SK-MEL-5 (cell line): ENCODE data around the gene ANKRD63. TPM values are rescaled to one million over a fixed set of nuclear protein-coding genes. Genes with fewer than 3 reads are reported as not detected.

Experiments used
- DNase-seq: peaks from one replicate; pipeline ENCODE4 v3.0.0-alpha.2; 2016; ENCODE audit warnings: low read depth, low spot score
- in situ Hi-C: cut with HindIII; loops from 2 replicates; pipeline ENCODE4 v1.10.0; 2016; ENCODE audit warnings: low sequenced_read_pairs, high pct_unique_total_duplicates, low pct_unique_long_range_greater_than_20kb
- total RNA-seq: library from RNA; depleted of rRNA; stranded (reverse); fragments of >200 nt; shearing (Covaris generic); gene quantifications from 2 replicates; pipeline ENCODE4 v1.2.3, GENCODE V29; 2014

Gene ANKRD63
- total RNA-seq, 1 experiment from 2014 or later: 0.16 TPM

DNA sequence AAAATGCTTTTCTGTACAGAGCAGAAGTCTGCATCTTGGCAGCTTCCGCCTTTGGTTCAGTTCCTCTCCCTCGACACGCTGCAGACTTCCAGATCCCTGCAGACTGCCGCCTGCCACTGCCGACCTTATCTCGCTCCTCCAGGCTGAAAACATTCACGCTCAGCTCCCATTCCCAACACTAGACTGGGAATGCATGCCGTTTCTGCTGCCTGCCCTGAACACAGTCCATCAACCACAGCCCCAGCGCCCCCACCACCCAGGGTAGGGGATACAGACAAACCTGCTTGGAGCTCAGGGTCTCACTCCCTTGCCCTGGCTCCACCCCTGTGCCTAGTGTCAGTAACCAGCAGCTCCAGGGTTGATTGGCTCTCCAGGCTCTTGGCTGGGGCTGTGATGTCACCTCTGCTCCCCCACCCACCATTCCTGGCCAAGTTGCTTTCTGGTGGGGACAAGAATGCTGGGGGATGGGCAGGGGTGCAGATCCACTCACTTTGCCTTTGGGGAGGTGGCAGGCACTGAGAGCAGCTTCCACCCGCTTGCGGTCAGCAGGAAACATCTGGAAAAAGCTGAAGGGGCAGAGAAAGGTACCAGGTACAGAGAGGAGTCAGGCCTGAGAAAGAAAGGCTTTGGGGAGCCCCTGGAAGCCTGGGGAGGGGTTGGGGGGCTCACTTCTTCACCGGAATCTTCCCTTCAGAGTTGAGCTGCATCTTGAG is 18.8 kb upstream of the ANKRD63 start:
- DNase-seq: no peak
- in situ Hi-C loops: no loop called here

DNA sequence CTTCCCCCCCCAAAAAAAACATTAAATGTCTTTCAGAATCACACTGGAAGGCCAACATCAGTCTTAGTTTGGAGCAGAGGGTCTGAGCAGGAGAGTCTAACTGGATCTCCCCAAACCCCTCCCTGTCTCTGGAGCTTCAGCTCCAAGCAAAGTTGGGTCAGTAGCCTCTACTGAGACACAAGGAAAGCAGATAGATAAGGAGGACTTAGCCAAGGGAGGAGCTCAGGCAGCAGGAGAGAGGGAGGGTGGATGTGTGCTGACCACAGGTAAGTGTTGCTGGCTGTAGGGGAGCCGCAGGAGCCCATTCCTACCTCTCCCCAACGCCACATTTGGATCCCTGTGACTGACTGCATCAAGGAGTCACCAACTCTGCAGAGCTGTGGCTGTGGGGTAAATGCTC is 17.9 kb upstream of the ANKRD63 start:
- no peak for DNase-seq

DNA sequence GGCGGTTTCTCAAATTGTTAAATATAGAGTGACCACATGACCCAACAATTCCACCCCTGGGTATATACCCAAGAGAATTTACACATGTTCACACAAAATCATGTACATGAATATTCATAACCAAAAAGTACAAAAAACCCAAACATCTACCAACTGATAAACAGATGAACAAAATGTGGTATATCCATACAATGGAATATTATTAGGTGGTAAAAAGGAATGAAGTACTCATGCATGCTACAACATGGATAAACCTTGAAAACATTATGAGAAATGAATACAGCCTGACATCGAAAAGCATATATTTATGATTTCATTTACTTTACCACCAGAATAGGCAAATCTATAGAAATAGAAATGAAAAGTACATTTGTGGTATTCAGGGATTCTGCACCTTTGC is 17.5 kb upstream of the ANKRD63 start:
- no peak for DNase-seq
- in situ Hi-C loops: no loop called here

More for the DNA sequence above, 17.9 kb upstream of the ANKRD63 start:
- in situ Hi-C loops: no loop called here

DNA sequence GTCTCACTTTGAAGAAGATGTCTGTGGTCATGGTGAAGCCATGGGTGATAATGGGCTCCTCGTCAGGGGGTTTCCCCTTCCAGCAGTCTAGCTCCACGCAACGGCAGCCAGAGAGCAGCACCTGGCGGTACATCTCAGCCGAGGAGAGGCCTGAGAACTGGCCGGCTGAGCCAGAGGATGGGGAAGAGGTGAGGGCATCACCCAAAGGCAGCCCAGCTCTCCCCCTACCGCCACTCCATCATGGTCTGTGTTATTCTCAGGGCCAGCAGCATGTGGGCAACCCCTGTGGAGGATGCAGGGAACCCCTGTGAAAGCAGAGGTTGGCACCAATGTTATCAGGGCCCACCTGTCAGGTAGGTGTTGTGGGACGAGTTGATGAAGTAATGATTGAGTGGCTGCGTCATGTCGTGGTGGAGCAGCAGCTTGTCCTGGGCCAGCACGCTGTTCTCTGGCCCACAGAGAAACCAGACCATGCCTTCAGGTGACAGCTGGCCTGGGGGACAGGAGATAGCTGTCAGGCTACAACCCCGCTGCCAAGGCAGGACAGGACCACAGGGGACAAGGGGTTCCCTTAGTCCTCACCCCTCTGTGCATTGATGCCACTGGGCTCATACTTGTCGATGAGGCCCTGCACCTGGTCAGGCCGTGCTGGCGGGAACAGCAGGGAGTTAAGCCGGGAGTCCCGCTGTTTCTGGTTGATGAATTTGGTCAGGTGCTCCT is 15.5 kb upstream of the ANKRD63 start:
- DNase-seq: no peak
- in situ Hi-C loops: no loop called here

GRCh38 chr15:40297356-40297755 is 14.5 kb upstream of the ANKRD63 start:
- in situ Hi-C loops: no loop called here
- no peak for DNase-seq

DNA sequence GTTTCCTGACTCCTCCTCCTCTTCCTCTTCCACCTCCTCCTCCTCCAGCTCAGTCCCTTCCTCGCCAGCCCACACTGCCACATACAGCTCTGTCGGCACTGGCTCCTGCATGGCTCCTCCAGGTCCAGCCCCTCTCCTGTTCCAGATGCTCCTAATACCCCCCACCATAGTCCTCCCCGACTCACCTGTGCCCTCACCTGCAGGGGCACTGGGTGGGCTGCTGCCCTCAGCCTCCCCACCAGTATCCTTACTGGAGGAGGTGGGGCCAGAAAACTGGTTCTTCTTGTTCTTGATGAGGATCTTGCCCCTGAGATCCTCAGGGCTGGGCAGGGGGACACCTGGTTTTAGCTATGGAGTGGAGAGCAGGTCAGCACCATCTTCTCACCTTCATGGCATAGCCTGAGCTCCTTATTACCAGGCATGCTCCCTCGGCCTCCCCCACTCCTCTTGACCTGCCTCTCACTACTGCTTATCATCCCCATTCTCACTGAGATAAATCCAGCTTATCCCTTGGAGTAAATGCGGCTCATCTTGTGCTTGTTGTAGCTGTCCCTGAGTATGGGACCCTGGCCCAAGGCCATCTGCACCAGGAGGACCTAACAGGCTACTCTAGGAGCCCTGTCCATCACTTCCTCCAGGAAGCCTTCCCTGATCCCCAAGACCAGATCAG is 13.8 kb upstream of the ANKRD63 start:
- in situ Hi-C loops: no loop called here
- no peak for DNase-seq

- DNase-seq: no peak
- in situ Hi-C loops: no loop called here
Measured at GRCh38 chr15:40295877-40296560, 13.2 kb upstream of the ANKRD63 start.

DNA sequence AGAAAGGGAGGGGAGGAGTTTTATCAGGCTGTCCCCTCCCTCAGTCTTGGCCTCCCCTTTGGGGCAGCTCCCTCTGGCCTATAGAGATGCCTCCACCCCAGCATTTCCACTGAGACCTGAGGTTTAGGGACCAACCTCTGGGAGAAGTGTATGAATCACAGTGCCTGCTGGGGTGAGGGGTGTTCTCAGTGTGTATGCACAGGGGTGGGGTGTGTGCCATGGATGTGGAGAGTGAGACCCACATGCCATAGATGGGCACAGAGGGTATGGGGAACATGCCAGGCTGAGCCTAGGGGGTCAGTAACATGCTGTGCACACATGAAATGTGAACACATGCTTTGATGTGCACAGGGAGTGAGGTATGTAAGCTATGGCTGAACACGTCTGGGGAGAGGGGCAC is 12.4 kb upstream of the ANKRD63 start:
- no peak for DNase-seq
- in situ Hi-C loops: no loop called here

GRCh38 chr15:40293905-40294895 is 11.3 kb upstream of the ANKRD63 start:
- in situ Hi-C loops: no loop called here
- no peak for DNase-seq

- in situ Hi-C loops: no loop called here
- DNase-seq: no peak
Measured at GRCh38 chr15:40293006-40293405, 10.1 kb upstream of the ANKRD63 start.

- DNase-seq: no peak
- in situ Hi-C loops: no loop called here
Measured at GRCh38 chr15:40292246-40292645, 9.4 kb upstream of the ANKRD63 start.

- DNase-seq: no peak
Measured at GRCh38 chr15:40290918-40291574, 8.2 kb upstream of the ANKRD63 start.

DNA sequence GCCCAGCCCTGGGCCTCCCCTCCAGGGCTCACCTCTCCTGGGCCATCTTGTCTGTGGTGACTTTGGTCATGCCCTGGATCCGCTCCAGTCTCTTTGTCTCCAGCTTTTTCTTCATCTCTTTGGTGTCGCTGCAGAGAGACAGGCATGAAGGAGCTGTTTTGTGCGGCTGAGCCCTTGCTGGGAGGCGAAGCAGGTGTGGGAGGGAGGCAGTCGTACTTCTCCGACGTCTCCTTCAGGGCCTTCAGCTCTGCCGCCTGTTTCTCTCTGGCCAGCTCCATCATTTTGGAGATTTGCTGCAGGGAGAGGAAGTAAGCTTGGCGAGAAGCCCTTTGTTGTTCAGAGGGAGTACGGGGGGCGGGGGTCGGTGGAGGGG is 7.7 kb upstream of the ANKRD63 start:
- in situ Hi-C loops: no loop called here
- DNase-seq: no peak

More at GRCh38 chr15:40290918-40291574, 8.2 kb upstream of the ANKRD63 start:
- in situ Hi-C loops: no loop called here

DNA sequence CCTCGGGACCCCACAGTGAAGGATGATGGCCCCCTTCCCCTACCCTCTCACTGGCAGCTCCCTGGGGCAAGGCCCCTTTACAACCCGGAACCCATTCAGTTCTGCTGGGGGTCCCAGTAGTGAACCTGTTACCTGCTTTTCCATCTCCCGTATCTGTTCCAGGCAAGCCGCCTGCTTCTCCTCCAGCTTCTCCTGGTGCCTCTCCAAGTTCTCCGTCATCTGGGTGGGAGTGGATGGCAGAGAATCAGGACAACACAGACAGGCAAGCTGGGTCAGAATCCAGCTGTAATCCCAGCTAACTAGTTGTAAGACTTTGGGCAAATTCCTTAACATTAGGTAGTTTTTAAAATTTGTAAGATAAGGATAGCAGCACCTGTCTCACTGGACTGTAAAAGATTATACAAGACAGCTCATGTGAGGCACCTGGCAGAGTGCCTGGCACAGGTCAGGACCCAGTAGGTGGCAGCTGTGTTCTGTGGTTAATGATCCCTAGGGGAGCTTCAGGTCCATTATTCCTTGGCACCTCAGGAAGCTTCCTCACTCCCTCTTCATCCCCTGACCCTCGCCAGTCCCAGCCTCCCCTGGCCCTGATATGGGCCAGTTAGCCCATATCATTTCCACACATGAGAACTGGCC is 6.4 kb upstream of the ANKRD63 start:
- DNase-seq: no peak
- in situ Hi-C loops: no loop called here

- DNase-seq: no peak
- in situ Hi-C loops: no loop called here
Measured at GRCh38 chr15:40287968-40288367, 5.1 kb upstream of the ANKRD63 start.

GRCh38 chr15:40287505-40287904 is 4.6 kb upstream of the ANKRD63 start:
- no peak for DNase-seq
- in situ Hi-C loops: no loop called here
